Vagina (tissue), 2 donors: ENCODE measurements around the gene TMEFF1. TPM values are rescaled to one million over a fixed set of nuclear protein-coding genes. Genes with fewer than 3 reads are reported as not detected.

Experiments
- DNase-seq, 2 donors: peaks; one replicate each; pipeline ENCODE4 v3.0.0-alpha.2; 2017; ENCODE audit errors: extremely low spot score in 2 of 2
- H3K27ac ChIP-seq: fragments of 200-600 bp; sonication (generic); one replicate; pipeline ENCODE4 v1.5.1; 2019
- H3K27me3 ChIP-seq: fragments of 200-600 bp; sonication (generic); one replicate; pipeline ENCODE4 v1.5.1; 2019
- H3K36me3 ChIP-seq, 2 donors: fragments of 200-600 bp; sonication (generic); one replicate each; pipeline ENCODE4 v1.5.1; 2017 to 2019
- H3K4me1 ChIP-seq: fragments of 200-600 bp; sonication (generic); one replicate; pipeline ENCODE4 v1.5.1; 2019
- H3K4me3 ChIP-seq, 2 donors: fragments of 200-600 bp; sonication (generic); 1 replicate in 1 of 2; 2 replicates in 1 of 2; pipeline ENCODE4 v1.5.1; 2016 to 2019
- H3K9me3 ChIP-seq: fragments of 200-600 bp; sonication (generic); one replicate; pipeline ENCODE4 v1.5.1; 2019
- CTCF ChIP-seq, 3 experiments: fragments of 450-650 bp in 2 of 3; fragments of 200-600 bp in 1 of 3; sonication (generic) in 1 of 3; IDR thresholded peaks; one replicate each; pipeline ENCODE4 v1.5.1; 2017 to 2019; ENCODE audit warnings: antibody characterized with exemption in 3 of 3, mild to moderate bottlenecking in 2 of 3, moderate library complexity in 2 of 3
- POLR2A ChIP-seq, 2 donors: fragments of 450-650 bp; IDR thresholded peaks; one replicate each; pipeline ENCODE4 v1.6.1; 2017; ENCODE audit warnings: antibody characterized with exemption in 2 of 2, mild to moderate bottlenecking in 2 of 2, moderate library complexity in 2 of 2
- POLR2AphosphoS5 ChIP-seq, 2 donors: sonication (generic); formaldehyde crosslinking; IDR thresholded peaks; one replicate each; pipeline ENCODE4 v1.9.0; 2017; ENCODE audit warnings: antibody characterized with exemption in 2 of 2, mild to moderate bottlenecking in 2 of 2, low read depth in 1 of 2; ENCODE audit not compliant: insufficient read depth in 1 of 2
- intact Hi-C: fragments of 100-400 bp; cut with DNase I; formaldehyde crosslinking; loops from one replicate; pipeline ENCODE4 v1.15.1; 2023
- total RNA-seq: library from RNA; depleted of rRNA; stranded (reverse); fragments of >200 nt; gene quantifications from one replicate; pipeline ENCODE4 v1.2.3, GENCODE V29; 2016

The TMEFF1 gene
- total RNA-seq, 1 donor from 2014 or later = not detected

- intact Hi-C loops = no loop called here
- TF ChIP-seq POLR2AphosphoS5 (IDR thresholded peaks at IDR 0.05; ENCODE audit: insufficient read depth in 1 of 2, low read depth in 1 of 2) (peak in 1 of 2 donors; percentile 21), CTCF (IDR thresholded peaks at IDR 0.05) (peak; percentile 47 to 72 (median 66)), POLR2A (IDR thresholded peaks at IDR 0.05) (no peak)
- Histone ChIP-seq H3K4me3 (no peak overlapping the region), H3K27ac (no peak overlapping the region), H3K4me1 (peaks cover 19% of the 10 kb centered on the region), H3K9me3 (no peaks in the 10 kb centered on the region), H3K27me3 (no peaks in the 10 kb centered on the region), H3K36me3 (no peaks in the 10 kb centered on the region)
- DNase-seq = no peak
Measured at GRCh38 chr9:100595391-100596199, 122.6 kb downstream of the TMEFF1 start.

GRCh38 chr9:100597236-100597635, 124.3 kb downstream of the TMEFF1 start:
- Histone ChIP-seq H3K9me3 (no peaks in the 10 kb centered on the region), H3K36me3 (no peaks in the 10 kb centered on the region), H3K27me3 (no peaks in the 10 kb centered on the region), H3K4me3 (no peak overlapping the region), H3K4me1 (peaks cover 19% of the 10 kb centered on the region), H3K27ac (no peak overlapping the region)
- DNase-seq = no peak
- TF ChIP-seq POLR2AphosphoS5 (IDR thresholded peaks at IDR 0.05; ENCODE audit: insufficient read depth in 1 of 2, low read depth in 1 of 2) (no peak), CTCF (IDR thresholded peaks at IDR 0.05) (no peak), POLR2A (IDR thresholded peaks at IDR 0.05) (no peak)
- intact Hi-C loops = no loop called here

- no peak overlapping the region for H3K27ac ChIP-seq
- intact Hi-C loops = no loop called here
- no peaks in the 10 kb centered on the region for H3K36me3 ChIP-seq
- no peak for DNase-seq
- TF ChIP-seq POLR2A (IDR thresholded peaks at IDR 0.05) (no peak), CTCF (IDR thresholded peaks at IDR 0.05) (no peak), POLR2AphosphoS5 (IDR thresholded peaks at IDR 0.05; ENCODE audit: insufficient read depth in 1 of 2, low read depth in 1 of 2) (peak; percentile 36 to 48)
- no peaks in the 10 kb centered on the region for H3K9me3 ChIP-seq
- H3K27me3 ChIP-seq = no peaks in the 10 kb centered on the region
- peak overlapping the region; percentile 46 to 48 for H3K4me3 ChIP-seq
- peaks cover 19% of the 10 kb centered on the region for H3K4me1 ChIP-seq
Measured at GRCh38 chr9:100598641-100599145, 125.7 kb downstream of the TMEFF1 start.

- TF ChIP-seq POLR2A (IDR thresholded peaks at IDR 0.05) = no peak
- TF ChIP-seq CTCF (IDR thresholded peaks at IDR 0.05) = no peak
- no peak for TF ChIP-seq POLR2AphosphoS5 (IDR thresholded peaks at IDR 0.05; ENCODE audit: insufficient read depth in 1 of 2, low read depth in 1 of 2)
- Histone ChIP-seq H3K9me3 (no peaks in the 10 kb centered on the region), H3K4me3 (no peak overlapping the region), H3K4me1 (peaks cover 19% of the 10 kb centered on the region), H3K27me3 (no peaks in the 10 kb centered on the region), H3K27ac (no peak overlapping the region), H3K36me3 (no peaks in the 10 kb centered on the region)
- no peak for DNase-seq
- intact Hi-C loops = no loop called here
Measured at GRCh38 chr9:100600521-100601079, 127.7 kb downstream of the TMEFF1 start.

- no peaks in the 10 kb centered on the region for H3K9me3 ChIP-seq
- H3K27ac ChIP-seq = no peak overlapping the region
- peaks cover 19% of the 10 kb centered on the region for H3K4me1 ChIP-seq
- H3K27me3 ChIP-seq = no peaks in the 10 kb centered on the region
- H3K4me3 ChIP-seq = no peak overlapping the region
- DNase-seq = no peak
- H3K36me3 ChIP-seq = no peaks in the 10 kb centered on the region
- intact Hi-C loops = no loop called here
- TF ChIP-seq POLR2AphosphoS5 (IDR thresholded peaks at IDR 0.05; ENCODE audit: insufficient read depth in 1 of 2, low read depth in 1 of 2) = no peak
- no peak for TF ChIP-seq POLR2A (IDR thresholded peaks at IDR 0.05)
- no peak for TF ChIP-seq CTCF (IDR thresholded peaks at IDR 0.05)
Measured at GRCh38 chr9:100601216-100601615, 128.3 kb downstream of the TMEFF1 start.
